Measurements from ENCODE around the gene SOCS6.

The SOCS6 gene

GRCh38 chr18:70288171-70288850 is 534 bp upstream of the SOCS6 start:
- in situ Hi-C loops (cut with HindIII; ENCODE audit: low sequenced_read_pairs): no loop called here

- in situ Hi-C loops (cut with HindIII; ENCODE audit: low sequenced_read_pairs): no loop called here
Observed at GRCh38 chr18:70289351-70290312, 787 bp downstream of the SOCS6 start.

- in situ Hi-C loops (cut with HindIII; ENCODE audit: low sequenced_read_pairs): no loop called here
Observed at GRCh38 chr18:70290482-70291294, 1.8 kb downstream of the SOCS6 start.

- in situ Hi-C loops (cut with HindIII; ENCODE audit: low sequenced_read_pairs): no loop called here
Observed at GRCh38 chr18:70291295-70291574, 2.4 kb downstream of the SOCS6 start.

- in situ Hi-C loops (cut with HindIII; ENCODE audit: low sequenced_read_pairs): no loop called here
Observed at GRCh38 chr18:70292628-70293027, 3.8 kb downstream of the SOCS6 start.

GRCh38 chr18:70293166-70293565 is 4.3 kb downstream of the SOCS6 start:
- in situ Hi-C loops (cut with HindIII; ENCODE audit: low sequenced_read_pairs): no loop called here

GRCh38 chr18:70294471-70295191 is 5.8 kb downstream of the SOCS6 start:
- in situ Hi-C loops (cut with HindIII; ENCODE audit: low sequenced_read_pairs): no loop called here

GRCh38 chr18:70295192-70296188 is 6.6 kb downstream of the SOCS6 start:
- in situ Hi-C loops (cut with HindIII; ENCODE audit: low sequenced_read_pairs): no loop called here

GRCh38 chr18:70296289-70296688 is 7.4 kb downstream of the SOCS6 start:
- in situ Hi-C loops (cut with HindIII; ENCODE audit: low sequenced_read_pairs): no loop called here

GRCh38 chr18:70296781-70297180 is 7.9 kb downstream of the SOCS6 start:
- in situ Hi-C loops (cut with HindIII; ENCODE audit: low sequenced_read_pairs): no loop called here

GRCh38 chr18:70299393-70299792 is 10.5 kb downstream of the SOCS6 start:
- in situ Hi-C loops (cut with HindIII; ENCODE audit: low sequenced_read_pairs): no loop called here

- in situ Hi-C loops (cut with HindIII; ENCODE audit: low sequenced_read_pairs): no loop called here
Observed at GRCh38 chr18:70301667-70302066, 12.8 kb downstream of the SOCS6 start.

- in situ Hi-C loops (cut with HindIII; ENCODE audit: low sequenced_read_pairs): no loop called here
Observed at GRCh38 chr18:70308555-70309294, 19.9 kb downstream of the SOCS6 start.

- in situ Hi-C loops (cut with HindIII; ENCODE audit: low sequenced_read_pairs): no loop called here
Observed at GRCh38 chr18:70310560-70311320, 21.9 kb downstream of the SOCS6 start.

- in situ Hi-C loops (cut with HindIII; ENCODE audit: low sequenced_read_pairs): no loop called here
Observed at GRCh38 chr18:70311726-70312125, 22.9 kb downstream of the SOCS6 start.

GRCh38 chr18:70313640-70314039 is 24.8 kb downstream of the SOCS6 start:
- in situ Hi-C loops (cut with HindIII; ENCODE audit: low sequenced_read_pairs): no loop called here

- in situ Hi-C loops (cut with HindIII; ENCODE audit: low sequenced_read_pairs): no loop called here
Observed at GRCh38 chr18:70314151-70314782, 25.4 kb downstream of the SOCS6 start.

- in situ Hi-C loops (cut with HindIII; ENCODE audit: low sequenced_read_pairs): no loop called here
Observed at GRCh38 chr18:70319187-70319586, 30.3 kb downstream of the SOCS6 start.

All from DLD1 (cell line).